ENCODE data around the gene SMTN. TPM values are rescaled to one million over a fixed set of nuclear protein-coding genes. Genes with fewer than 3 reads are reported as not detected.

SMTN gene
- total RNA-seq, 1 donor from 2014 or later, result 20.9 TPM

GRCh38 chr22:31143537-31143936 is 62.4 kb downstream of the SMTN start:
- peak; percentile 31 for ATAC-seq
- no peak for DNase-seq (ENCODE audit: low spot score)

GRCh38 chr22:31144223-31144622 is 63.1 kb downstream of the SMTN start:
- ATAC-seq, result no peak
- no peak for DNase-seq (ENCODE audit: low spot score)

GRCh38 chr22:31148488-31148887 is 67.4 kb downstream of the SMTN start:
- ATAC-seq, result peak; percentile 30
- DNase-seq (ENCODE audit: low spot score), result no peak

GRCh38 chr22:31148953-31149627 is 68.0 kb downstream of the SMTN start:
- ATAC-seq, result peak; percentile 85

GRCh38 chr22:31150615-31151014 is 69.5 kb downstream of the SMTN start:
- ATAC-seq (peak; percentile 85), DNase-seq (ENCODE audit: low spot score) (no peak)

More at GRCh38 chr22:31148953-31149627, 68.0 kb downstream of the SMTN start:
- DNase-seq (ENCODE audit: low spot score), result no peak

GRCh38 chr22:31151872-31152271 is 70.8 kb downstream of the SMTN start:
- DNase-seq (ENCODE audit: low spot score) (no peak), ATAC-seq (peak; percentile 17)

GRCh38 chr22:31153357-31153756 is 72.2 kb downstream of the SMTN start:
- DNase-seq (ENCODE audit: low spot score) (no peak), ATAC-seq (no peak)

Other genes with a start within 250 kb of the SMTN start
- gene MORC2, start 112.5 kb upstream of the SMTN start, total RNA-seq, result 11.9 TPM
- 18.2 TPM for gene TUG1, start 112.1 kb upstream of the SMTN start, total RNA-seq
- 7.0 TPM for gene SELENOM, start 26.2 kb downstream of the SMTN start, total RNA-seq
- gene INPP5J, start 41.6 kb downstream of the SMTN start, total RNA-seq, result 0.25 TPM
- gene PLA2G3, start 59.2 kb downstream of the SMTN start, total RNA-seq, result not detected
- 33.5 TPM for gene RNF185, start 78.9 kb downstream of the SMTN start, total RNA-seq
- 7.3 TPM for gene LIMK2, start 131.0 kb downstream of the SMTN start, total RNA-seq
- 3.2 TPM for gene PIK3IP1, start 211.2 kb downstream of the SMTN start, total RNA-seq